ENCODE data around the gene MUC12. TPM values are rescaled to one million over a fixed set of nuclear protein-coding genes. Genes with fewer than 3 reads are reported as not detected.
"Not testable (repeated sequence)": the region's sequence is repeated elsewhere in the genome, so short reads cannot be mapped to it uniquely, and the experiment has no call there.

The MUC12 gene
- total and polyA plus RNA-seq, 9 of the 15 experiments (the other 6 are each of a cell fraction or from before 2014, with no cell fraction given): 0.23 to 1.2 (median 0.79) TPM; not detected in 1

DNA sequence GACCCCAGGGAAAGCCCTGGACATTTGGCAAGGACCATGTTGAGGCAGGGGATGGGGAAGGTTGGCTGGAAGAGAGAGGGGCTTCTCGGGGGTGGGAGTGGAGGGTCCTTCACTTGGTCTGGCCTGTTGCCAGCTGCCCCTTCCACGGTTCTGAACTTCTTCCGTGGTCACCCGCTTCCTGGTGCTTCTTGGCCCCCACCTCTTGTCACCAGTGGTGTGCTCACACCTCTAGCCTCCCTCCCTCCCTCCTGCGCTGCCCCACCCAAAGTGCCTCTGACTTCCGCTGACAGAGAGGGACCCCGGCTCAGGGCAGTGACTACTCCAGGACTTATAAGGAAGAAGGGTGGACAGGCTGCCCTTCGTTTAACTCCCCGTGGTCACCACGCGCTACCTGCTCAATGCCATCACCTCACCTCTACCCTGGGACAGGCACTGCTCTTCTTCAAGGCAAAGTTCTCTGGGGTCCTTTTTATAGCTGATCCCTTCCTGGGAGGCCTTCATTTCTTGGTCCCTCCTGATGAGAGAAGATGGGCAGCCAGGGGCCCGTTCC, at the start of gene MUC12 (continued):
- no peak for TF ChIP-seq POU5F1 (IDR thresholded peaks at IDR 0.05; ENCODE audit: borderline replicate concordance, low read depth, low read length, partially characterized antibody)

DNA sequence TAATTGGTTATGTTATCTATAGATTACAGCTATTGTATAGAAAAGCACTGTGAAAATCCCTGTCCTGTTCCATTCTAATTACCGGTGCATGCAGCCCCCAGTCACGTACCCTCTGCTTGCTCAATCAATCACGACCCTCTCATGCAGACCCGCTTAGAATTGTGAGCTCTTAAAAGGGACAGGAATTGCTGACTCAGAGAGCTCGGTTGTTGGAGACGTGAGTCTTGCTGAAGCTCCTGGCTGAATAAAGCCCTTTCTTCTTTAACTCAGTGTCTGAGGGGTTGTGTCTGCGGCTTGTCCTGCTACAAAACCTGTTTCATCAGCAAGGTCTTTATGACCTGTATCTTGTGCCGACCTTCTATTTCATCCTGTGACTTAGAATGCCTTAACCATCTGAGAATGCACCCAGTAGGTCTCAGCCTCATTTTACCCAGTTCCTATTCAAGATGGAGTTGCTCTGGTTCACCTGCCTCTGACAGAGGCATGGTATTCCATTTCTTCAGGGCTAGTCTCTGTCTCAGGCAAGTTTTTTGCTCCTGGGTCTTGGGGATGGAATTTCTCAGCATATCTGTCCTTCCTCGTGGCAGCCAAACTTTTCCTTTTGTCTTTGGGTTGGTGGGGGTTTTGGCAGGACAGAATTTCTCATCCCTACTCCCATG, 49.5 kb upstream of the MUC12 start:
- H3K4me2 ChIP-seq (ENCODE audit: insufficient read depth, low read length); intact Hi-C loops (cut with micrococcal nuclease); H3K27ac ChIP-seq (ENCODE audit: extremely low read depth, low read depth, low read length); CTCF ChIA-PET (ENCODE audit: low intra/inter-chr PET ratio); H3K4me1 ChIP-seq (replicated peaks in 1 of 2; ENCODE audit: control insufficient read depth in 2 of 2, insufficient read depth in 2 of 2, low read length in 2 of 2); H4K20me1 ChIP-seq (replicated peaks; ENCODE audit: control insufficient read depth, insufficient read depth, low read length); POLR2A ChIA-PET; H3K9me1 ChIP-seq (ENCODE audit: control insufficient read depth, insufficient read depth, low read length); H3K27me3 ChIP-seq (ENCODE audit: control insufficient read depth in 2 of 2, insufficient read depth in 2 of 2, low read length in 2 of 2); H3K9me3 ChIP-seq (replicated peaks; ENCODE audit: control insufficient read depth, insufficient read depth, low read depth, low read length); H3K79me2 ChIP-seq (ENCODE audit: control insufficient read depth, insufficient read depth, low read length); FAIRE-seq; BruUV-seq (replicated peaks); ATAC-seq; H3K9ac ChIP-seq (ENCODE audit: insufficient read depth in 1 of 2, low read depth in 2 of 2, low read length in 2 of 2); DNase-seq (ENCODE audit: extremely low read depth in 1 of 4, low spot score in 3 of 4); H3K4me3 ChIP-seq; H3K36me3 ChIP-seq (ENCODE audit: control insufficient read depth, insufficient read depth, low read length); TF ChIP-seq NR2C1 (tag; IDR thresholded peaks at IDR 0.05): not testable (repeated sequence)
- 27% methylated on average over 9 of the region's 9 CpGs for WGBS (ENCODE audit: insufficient coverage, low coverage, missing lambda C conversion rate)
- in situ Hi-C loops (cut with MboI): loop anchor here (25.0 kb wide), 1 partner anchor 367 kb away; no protein-coding TSS in a partner anchor
- peak overlapping the region; percentile 3; the same call in 1 of the 2 replicates for H2AFZ ChIP-seq (ENCODE audit: low read depth, low read length)
- TF ChIP-seq C11orf30 (IDR thresholded peaks at IDR 0.05; ENCODE audit: low read depth) (peak; percentile 81), ZNF316 (IDR thresholded peaks at IDR 0.05) (peak; percentile 88), HDAC8 (tag; IDR thresholded peaks at IDR 0.05) (peak; percentile 57; the same call in 1 of the 2 replicates), NR2C1 (IDR thresholded peaks at IDR 0.05) (peak; percentile 40; the same call in 1 of the 2 replicates), ZKSCAN1 (IDR thresholded peaks at IDR 0.05; ENCODE audit: low read depth, low read length) (0 out of 2 replicates have a peak, but pooled peaks have one; percentile 37), NFE2 (IDR thresholded peaks at IDR 0.05; ENCODE audit: low read depth) (peak; percentile 56), MAFK (IDR thresholded peaks at IDR 0.05; ENCODE audit: low read length) (peak; percentile 12; the same call in 1 of the 2 replicates), TRIM24 (IDR thresholded peaks at IDR 0.05) (0 out of 4 replicates have a peak, but pooled peaks of 1 of the 2 experiments have one; percentile 10)
- TF ChIP-seq, protein P1, sequence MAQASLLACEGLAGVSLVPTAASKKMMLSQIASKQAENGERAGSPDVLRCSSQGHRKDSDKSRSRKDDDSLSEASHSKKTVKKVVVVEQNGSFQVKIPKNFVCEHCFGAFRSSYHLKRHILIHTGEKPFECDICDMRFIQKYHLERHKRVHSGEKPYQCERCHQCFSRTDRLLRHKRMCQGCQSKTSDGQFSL (CRISPR knock-in tag; IDR thresholded peaks at IDR 0.05): not testable (repeated sequence)
- TF ChIP-seq, protein P1 (tag; IDR thresholded peaks at IDR 0.05): peak in 1 of 2 experiments; percentile 68; a peak in 1 of 4 replicates
- TF ChIP-seq, protein P2, sequence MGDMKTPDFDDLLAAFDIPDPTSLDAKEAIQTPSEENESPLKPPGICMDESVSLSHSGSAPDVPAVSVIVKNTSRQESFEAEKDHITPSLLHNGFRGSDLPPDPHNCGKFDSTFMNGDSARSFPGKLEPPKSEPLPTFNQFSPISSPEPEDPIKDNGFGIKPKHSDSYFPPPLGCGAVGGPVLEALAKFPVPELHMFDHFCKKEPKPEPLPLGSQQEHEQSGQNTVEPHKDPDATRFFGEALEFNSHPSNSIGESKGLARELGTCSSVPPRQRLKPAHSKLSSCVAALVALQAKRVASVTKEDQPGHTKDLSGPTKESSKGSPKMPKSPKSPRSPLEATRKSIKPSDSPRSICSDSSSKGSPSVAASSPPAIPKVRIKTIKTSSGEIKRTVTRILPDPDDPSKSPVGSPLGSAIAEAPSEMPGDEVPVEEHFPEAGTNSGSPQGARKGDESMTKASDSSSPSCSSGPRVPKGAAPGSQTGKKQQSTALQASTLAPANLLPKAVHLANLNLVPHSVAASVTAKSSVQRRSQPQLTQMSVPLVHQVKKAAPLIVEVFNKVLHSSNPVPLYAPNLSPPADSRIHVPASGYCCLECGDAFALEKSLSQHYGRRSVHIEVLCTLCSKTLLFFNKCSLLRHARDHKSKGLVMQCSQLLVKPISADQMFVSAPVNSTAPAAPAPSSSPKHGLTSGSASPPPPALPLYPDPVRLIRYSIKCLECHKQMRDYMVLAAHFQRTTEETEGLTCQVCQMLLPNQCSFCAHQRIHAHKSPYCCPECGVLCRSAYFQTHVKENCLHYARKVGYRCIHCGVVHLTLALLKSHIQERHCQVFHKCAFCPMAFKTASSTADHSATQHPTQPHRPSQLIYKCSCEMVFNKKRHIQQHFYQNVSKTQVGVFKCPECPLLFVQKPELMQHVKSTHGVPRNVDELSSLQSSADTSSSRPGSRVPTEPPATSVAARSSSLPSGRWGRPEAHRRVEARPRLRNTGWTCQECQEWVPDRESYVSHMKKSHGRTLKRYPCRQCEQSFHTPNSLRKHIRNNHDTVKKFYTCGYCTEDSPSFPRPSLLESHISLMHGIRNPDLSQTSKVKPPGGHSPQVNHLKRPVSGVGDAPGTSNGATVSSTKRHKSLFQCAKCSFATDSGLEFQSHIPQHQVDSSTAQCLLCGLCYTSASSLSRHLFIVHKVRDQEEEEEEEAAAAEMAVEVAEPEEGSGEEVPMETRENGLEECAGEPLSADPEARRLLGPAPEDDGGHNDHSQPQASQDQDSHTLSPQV (IDR thresholded peaks at IDR 0.05): peak; percentile 88
- TF ChIP-seq, protein P3, sequence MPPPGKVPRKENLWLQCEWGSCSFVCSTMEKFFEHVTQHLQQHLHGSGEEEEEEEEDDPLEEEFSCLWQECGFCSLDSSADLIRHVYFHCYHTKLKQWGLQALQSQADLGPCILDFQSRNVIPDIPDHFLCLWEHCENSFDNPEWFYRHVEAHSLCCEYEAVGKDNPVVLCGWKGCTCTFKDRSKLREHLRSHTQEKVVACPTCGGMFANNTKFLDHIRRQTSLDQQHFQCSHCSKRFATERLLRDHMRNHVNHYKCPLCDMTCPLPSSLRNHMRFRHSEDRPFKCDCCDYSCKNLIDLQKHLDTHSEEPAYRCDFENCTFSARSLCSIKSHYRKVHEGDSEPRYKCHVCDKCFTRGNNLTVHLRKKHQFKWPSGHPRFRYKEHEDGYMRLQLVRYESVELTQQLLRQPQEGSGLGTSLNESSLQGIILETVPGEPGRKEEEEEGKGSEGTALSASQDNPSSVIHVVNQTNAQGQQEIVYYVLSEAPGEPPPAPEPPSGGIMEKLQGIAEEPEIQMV (tag; conservative IDR thresholded peaks at IDR 0.05; ENCODE audit: low read depth): peak; percentile 57; the same call in 1 of the 2 replicates

Data from K562 (cell line).